DND-41 (cell line): ENCODE measurements around the gene ARRDC3.

Experiments used
- CTCF ChIP-seq: IDR thresholded peaks from 2 replicates; pipeline ENCODE4 v1.5.1; 2012; ENCODE audit warnings: borderline replicate concordance, low read length, moderate library complexity, mild to moderate bottlenecking; ENCODE audit not compliant: poor library complexity, severe bottlenecking; ENCODE audit errors: extremely low read depth
- EZH2 ChIP-seq: IDR thresholded peaks from 3 replicates; pipeline ENCODE4 v1.6.1; 2012; ENCODE audit warnings: borderline replicate concordance, low read depth, mild to moderate bottlenecking, moderate library complexity, low read length, inconsistent platforms; ENCODE audit not compliant: severe bottlenecking

GRCh38 chr5:91401175-91401574 is 18.1 kb upstream of the ARRDC3 start:
- TF ChIP-seq EZH2 (no peak), CTCF (no peak)
